ENCODE data around the gene SPATA31D1.
A peak's percentile ranks its signal among the peaks of the same experiment; 100 is the strongest.
"Not testable (repeated sequence)": the region's sequence is repeated elsewhere in the genome, so short reads cannot be mapped to it uniquely, and the experiment has no call there.

Gene SPATA31D1

DNA sequence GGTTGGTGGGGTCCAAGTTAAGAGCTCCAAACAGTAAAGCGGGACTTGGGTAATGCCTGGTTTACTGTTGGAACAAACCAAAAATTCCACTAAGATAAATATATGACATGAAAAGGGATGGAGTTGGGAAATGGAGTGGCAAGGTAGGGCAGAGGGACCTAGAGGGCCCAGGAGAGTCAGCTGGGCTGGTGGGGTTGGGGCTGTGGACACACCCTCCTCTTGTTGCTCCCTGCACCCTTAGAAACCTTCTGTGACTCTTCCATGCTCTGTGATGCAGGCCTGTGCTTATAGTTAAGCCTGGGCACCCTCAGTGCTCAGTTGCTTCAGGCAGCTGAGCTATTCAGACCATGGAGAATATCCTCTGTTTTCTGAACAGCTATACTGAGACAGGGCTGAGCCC, at the start of gene SPATA31D1:
SPATA31D1 (plus strand) TSS at position 301 of the 400 bp plus-strand sequence; CDS start at position 348, 47 bp downstream.
- not testable (repeated sequence) for DNase-seq (ENCODE audit: low read depth)

DNA sequence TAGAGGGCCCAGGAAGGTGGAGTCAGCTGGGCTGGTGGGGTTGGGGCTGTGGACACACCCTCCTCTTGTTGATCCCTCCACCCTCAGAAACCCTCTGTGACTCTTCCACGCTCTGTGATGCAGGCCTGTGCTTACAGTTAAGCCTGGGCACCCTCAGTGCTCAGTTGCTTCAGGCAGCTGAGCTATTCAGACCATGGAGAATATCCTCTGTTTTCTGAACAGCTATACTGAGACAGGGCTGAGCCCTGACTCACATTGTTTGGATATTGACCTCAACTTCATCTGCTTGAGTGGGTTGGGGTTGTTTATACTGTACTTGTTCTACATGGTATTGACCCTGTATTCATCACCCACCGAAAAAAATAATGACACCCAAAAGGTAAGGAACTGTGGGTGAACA, 45.2 kb upstream of the SPATA31D1 start, which contains the start of gene SPATA31D3:
SPATA31D3 (plus strand) TSS at position 108 of the 400 bp plus-strand sequence; CDS start at position 194, 86 bp downstream.
- DNase-seq (ENCODE audit: low read depth), result not testable (repeated sequence)

GRCh38 chr9:81948650-81949049, 39.9 kb upstream of the SPATA31D1 start:
- not testable (repeated sequence) for DNase-seq (ENCODE audit: low read depth)

DNA sequence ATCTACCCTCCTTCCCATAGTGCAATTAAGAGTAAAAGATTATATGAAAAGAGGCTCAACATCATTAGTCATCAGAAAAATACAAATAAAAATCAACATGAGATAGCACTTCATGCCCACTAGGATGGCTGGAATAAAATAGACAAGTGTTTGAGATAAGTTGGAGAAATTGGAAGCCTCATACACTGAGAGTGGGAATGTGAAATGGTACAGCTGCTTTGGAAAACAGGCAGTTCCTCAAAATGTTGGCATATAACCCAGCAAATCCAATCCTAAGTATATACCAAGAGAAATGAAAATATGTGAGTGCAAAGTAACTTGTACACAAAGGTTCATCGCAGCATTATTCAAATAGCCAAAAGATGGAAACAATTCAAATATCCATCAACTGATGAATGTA, 35.5 kb upstream of the SPATA31D1 start:
- no peak for DNase-seq (ENCODE audit: low read depth)

DNA sequence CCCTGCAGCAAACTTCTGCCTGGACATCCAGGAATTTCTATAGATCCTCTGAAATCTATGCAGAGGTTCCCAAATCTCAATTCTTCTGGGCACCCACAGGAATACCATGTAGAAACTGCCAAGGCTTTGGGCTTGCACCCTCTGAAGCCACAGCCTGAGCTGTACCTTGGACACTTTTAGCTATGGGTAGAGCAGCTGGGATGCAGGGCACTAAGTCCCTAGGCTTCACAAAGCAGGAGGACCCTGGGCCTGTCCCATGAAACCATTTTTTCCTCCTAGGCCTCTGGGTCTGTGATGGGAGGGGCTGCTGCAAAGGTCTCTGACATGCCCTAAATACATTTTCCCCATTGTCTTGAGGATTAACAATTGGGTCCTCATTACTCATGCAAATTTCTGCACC, 32.9 kb upstream of the SPATA31D1 start:
- no peak for DNase-seq (ENCODE audit: low read depth)

DNA sequence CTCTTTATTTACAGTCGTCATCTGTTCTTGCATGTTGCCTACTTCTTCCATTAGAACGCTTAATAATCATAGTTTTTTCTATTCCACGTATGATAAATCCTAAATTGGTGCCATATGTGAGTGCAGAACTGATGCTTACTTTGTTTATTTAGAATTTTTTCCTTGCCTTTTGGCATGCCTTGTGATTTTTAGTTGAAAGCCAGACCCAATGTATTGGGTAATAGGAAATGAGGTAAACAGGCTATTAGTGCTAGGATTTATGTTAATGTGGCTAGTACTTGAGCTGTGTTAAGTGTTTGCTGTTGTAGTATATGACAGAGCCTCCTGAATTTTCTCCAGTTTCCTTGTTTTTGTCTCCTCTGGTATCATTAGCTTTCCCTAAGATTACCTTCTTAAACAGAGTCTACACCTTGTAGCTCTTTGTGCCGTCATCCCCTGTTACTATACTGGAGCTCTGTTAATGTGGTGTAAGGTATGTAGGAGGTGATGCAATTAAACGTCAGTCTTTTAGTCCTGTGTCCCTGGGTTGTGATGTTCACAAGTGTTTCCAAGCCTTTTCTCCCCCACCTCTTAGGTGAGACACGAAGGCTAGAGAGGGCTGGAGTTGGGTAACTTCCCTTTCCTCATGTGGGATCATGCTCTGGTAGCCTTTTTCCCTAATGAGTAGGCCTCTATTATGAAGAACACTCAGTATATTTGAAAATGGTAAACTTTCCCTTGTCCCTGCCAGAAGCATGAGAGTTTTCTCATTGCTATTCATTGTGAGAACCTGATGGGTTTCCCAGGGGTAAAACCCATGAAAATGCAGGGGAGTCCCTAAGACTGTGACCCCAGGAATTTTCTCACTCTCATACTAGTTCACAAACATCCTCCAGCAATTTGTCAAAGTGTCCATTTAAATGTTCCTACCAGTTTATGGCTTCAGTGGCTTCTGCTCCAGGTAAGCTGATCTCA, 24.1 kb upstream of the SPATA31D1 start:
- DNase-seq (ENCODE audit: low read depth), result no peak

DNA sequence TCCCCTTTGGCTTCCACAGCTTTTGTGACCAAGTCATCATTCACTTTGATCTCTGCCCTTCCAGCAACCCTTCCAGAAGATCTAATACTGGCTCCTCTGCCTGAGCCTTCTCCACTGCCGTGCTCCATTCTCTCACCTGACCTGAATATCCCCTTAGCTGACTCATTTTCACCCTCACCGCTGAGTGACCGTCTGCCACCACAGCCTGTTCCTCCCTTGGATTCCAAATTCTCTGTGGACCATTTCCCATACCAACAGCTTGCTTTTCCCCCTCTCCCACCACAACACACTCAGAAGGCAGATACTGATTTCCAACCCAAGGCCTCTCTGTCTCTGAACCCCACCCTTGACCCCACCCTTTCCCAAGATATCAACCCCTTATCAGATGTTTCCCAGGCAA, 20.5 kb upstream of the SPATA31D1 start:
- no peak for DNase-seq (ENCODE audit: low read depth)

DNA sequence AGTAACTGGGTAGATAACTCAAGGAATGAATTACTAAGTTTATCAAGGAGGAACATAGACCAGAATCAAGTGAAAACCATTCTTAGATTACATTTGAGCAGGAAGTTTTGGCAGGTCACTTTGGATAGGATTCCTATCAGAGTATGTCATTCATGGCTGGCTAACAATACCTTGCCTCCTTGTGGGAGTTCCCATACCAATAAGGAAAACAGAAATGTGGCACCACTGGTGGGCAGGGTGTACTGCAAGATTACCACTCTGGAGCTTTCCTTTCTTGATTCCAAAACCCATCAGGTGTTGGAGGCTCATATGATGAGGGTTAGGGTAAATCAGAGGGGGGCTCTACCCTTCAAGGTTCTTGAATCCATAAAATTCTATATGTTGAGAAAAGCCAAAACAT, 18.6 kb upstream of the SPATA31D1 start:
- peak; percentile 3 for DNase-seq (ENCODE audit: low read depth)

GRCh38 chr9:81971727-81972126, 16.8 kb upstream of the SPATA31D1 start:
- DNase-seq (ENCODE audit: low read depth), result no peak

DNA sequence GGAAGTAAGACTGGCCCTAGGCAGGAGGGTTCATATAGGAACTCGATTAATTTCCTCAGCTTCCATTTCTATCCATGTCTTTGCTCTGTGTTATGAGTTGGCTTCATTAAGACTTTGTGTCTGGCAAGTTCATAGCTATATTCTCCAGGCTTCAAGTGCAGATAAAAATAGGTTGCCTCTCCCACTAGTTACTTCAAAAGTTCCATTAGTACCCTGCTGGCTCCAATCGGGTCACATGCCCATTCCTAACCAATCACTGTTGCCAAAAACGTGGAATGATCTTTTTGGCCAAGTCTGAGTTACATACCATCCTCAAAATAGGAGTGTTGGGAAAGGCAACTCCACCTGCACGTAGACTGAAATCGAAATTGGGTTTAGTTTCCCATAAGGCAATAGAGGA, 13.8 kb upstream of the SPATA31D1 start:
- no peak for DNase-seq (ENCODE audit: low read depth)

- DNase-seq (ENCODE audit: low read depth), result no peak
Measured at GRCh38 chr9:81976351-81976750, 12.2 kb upstream of the SPATA31D1 start.

GRCh38 chr9:81979196-81979595, 9.4 kb upstream of the SPATA31D1 start:
- DNase-seq (ENCODE audit: low read depth), result no peak

DNA sequence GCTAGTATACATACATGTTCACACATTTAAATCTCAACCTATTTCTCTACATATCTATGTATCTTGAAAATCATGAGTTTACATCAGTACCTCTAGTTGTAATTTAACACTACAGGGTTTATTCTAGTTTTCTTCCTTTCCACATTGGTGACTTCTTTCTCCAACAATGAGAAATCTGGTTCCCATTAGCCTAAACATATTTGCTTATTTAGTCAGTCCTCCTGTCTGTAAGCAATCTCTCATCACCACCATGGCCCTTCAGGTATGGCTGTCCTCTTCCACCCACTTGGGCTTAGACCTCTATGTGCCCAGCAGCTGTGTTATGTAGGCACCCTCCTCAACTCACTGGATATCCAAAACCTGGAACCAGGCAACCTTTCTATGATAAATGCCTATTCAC, 8.0 kb upstream of the SPATA31D1 start:
- no peak for DNase-seq (ENCODE audit: low read depth)

DNA sequence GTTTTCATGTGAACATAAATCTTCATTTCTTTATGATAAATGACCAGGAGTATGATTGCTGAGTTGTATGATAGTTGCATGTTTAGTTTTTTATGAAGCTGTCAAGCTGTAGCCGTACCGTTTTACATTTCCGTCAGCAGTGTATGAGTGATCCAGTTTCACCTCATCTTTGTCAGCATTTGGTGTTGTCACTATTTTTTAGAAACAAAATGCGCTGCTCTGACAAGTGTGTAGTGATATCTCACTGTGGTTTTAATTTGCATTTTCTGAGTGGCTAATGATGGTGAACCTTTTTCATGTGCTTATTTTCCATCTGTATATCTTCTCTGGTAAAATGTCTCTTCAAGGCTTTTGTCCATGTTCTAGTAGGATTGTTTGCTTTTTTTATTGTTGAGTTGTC, 6.7 kb upstream of the SPATA31D1 start:
- DNase-seq (ENCODE audit: low read depth), result no peak

GRCh38 chr9:81984928-81985327, 3.6 kb upstream of the SPATA31D1 start:
- no peak for DNase-seq (ENCODE audit: low read depth)

DNA sequence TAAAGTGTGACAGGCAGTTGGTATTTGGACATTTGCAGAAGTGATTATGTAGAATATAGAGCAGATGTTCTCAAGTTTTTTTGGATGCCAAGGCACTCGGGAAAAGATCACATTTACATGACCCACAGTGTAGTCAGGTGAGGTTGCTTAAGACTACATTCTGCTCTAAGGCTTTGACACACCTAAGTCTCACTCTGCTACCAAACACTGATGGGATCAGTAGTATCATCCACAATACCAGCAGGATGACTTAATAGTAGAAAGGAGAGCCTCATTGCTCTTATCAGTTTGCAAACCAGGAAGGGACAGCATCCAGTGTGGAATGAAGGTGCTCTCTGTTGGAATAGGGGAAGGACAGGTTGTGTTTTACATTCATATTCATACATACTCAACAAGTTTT, 2.5 kb upstream of the SPATA31D1 start:
- DNase-seq (ENCODE audit: low read depth), result no peak

DNA sequence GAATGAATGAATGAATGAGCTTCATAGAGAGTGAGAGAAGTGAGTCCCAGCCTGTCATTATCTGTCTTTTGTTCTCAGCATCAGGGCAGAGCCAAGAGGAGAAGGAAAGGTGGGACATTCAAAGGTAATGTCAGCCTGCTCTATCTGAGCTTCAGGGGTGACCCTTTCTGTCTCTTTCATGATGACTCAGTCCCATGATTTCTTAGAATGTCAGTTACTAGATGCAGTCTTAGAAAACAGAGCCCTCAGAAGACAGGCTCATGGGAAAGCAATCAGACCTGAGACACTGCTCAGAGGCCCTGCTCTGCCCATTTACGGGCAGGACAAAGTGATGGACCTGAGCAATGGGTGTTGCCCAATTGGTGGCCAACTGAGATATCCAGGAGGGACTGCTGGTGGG, 1.1 kb downstream of the SPATA31D1 start:
- DNase-seq (ENCODE audit: low read depth), result no peak

DNA sequence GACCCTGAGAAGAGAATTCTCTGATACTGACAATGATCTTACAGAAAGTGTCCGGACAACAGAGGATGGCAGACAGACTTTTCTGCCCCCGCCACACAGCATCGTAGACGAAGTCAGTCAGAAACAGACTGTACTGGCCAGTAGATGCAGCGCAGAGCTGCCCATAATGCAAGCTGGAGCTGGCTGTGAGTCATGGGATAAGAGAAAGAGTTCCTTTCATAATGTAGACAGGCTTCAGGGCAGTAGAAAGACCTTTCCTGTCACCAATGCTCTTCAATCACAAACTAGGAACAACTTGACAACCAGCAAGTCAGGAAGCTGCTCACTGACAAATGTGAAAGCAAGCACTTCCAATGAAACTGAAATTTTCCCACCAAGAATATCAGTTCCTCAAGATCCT, 5.1 kb downstream of the SPATA31D1 start:
- no peak for DNase-seq (ENCODE audit: low read depth)

DNA sequence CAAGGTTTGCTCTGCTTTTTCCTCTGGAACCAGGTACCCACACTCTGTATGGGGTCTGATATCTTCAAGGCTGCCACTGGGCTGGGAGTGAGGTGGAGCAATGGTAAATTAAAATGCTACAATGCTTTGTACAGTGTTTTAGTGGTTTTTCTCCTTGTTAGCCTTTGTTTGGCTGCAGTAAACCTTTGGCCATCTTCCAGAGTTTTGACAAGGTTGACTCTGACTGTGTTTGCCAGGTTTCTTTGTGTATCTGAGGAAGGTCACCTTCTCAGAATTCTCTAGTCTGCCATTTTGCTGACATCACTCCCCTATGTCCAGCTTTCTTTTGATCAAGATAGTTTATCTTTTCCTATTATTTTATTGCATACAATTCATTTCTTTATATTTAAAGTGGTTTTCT, 11.2 kb downstream of the SPATA31D1 start:
- no peak for DNase-seq (ENCODE audit: low read depth)

DNA sequence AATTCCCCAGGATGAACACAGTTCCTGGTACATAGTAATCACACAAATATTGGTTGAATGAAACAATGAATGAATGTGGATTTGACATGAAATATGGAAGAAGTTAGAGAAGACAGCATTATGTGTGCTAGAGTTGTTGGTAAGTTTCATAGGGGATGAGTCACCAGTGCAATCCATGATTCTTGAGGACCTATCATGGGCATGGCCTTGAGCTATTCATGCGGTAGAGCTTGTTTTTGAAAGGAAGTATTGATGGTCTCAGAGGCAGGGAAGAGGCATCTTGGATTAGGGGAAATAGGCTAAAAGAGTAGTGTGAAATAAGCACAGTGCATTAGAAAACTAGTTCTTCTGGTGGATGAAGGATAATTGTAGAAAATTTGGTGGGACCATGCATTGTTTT, 22.1 kb downstream of the SPATA31D1 start:
- no peak for DNase-seq (ENCODE audit: low read depth)

DNA sequence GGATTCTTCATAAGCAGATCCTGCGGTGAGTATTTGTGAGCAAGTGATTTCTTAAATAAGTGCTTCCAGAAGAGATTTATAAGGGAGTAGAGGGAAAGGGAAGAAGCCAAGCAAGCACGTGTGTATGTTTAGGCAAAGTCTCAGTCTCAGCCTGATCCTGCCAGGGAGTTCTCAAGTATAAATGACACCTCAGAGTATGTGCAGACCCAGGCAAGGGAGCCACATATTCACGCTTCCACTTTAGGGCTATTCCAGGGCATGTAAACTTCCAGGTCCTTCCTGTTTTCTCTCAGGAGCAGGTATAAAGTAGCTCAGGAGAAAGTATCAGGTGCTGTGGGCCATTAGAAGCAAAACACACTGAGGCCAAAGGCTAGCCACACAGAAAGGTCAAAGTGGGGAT, 22.6 kb downstream of the SPATA31D1 start:
- no peak for DNase-seq (ENCODE audit: low read depth)

GRCh38 chr9:82012276-82012675, 23.7 kb downstream of the SPATA31D1 start:
- DNase-seq (ENCODE audit: low read depth), result no peak

- no peak for DNase-seq (ENCODE audit: low read depth)
Measured at GRCh38 chr9:82020331-82020730, 31.8 kb downstream of the SPATA31D1 start.

DNA sequence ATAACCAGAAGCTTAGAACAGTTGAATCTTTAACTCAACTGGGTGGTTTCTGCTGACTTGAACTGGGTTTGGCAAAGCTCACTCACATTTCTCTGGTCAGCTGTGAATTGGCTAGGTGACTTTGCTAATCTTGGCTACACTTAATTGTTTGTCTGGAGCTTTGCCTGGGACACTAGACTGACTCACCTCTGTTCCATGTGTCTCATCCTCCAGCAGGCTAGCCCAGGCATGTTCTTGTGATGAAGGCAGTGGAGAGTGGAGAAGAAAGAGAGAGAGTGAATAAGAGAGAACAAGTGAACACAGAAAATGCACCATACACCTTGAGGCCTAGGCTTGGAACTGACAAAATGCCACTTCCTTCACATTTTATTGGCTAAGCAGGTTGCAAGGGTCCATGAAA, 32.6 kb downstream of the SPATA31D1 start:
- DNase-seq (ENCODE audit: low read depth), result peak; percentile 33
